ENCODE data around the gene RRP9. TPM values are rescaled to one million over a fixed set of nuclear protein-coding genes. Genes with fewer than 3 reads are reported as not detected.

The RRP9 gene
- total RNA-seq, 1 experiment from 2014 or later = 71.3 TPM

- Histone ChIP-seq H3K36me3 (ENCODE audit: control insufficient read depth in 1 of 2, insufficient read depth in 2 of 2, low read length in 2 of 2) (no peaks in the 10 kb centered on the region), H3K4me3 (replicated peaks in 1 of 2; ENCODE audit: low read depth in 1 of 2, low read length in 2 of 2) (no peak overlapping the region), H3K9ac (ENCODE audit: low read length) (no peak overlapping the region), H3K9me2 (ENCODE audit: insufficient read depth) (no peaks in the 10 kb centered on the region), H3K4me1 (ENCODE audit: control insufficient read depth in 1 of 2, insufficient read depth in 2 of 2, low read length in 2 of 2) (peaks cover 11 to 17% of the 10 kb centered on the region in 2 experiments), H2AFZ (ENCODE audit: low read depth, low read length, poor library complexity, severe bottlenecking) (no peak overlapping the region), H3K27me3 (ENCODE audit: insufficient read depth, low read length) (no peaks in the 10 kb centered on the region), H3K4me2 (ENCODE audit: low read length) (no peak overlapping the region), H4K20me1 (ENCODE audit: insufficient read depth) (no peaks in the 10 kb centered on the region), H3K27ac (ENCODE audit: low read depth, low read length) (no peak overlapping the region), H3K79me2 (ENCODE audit: insufficient read depth, low read length) (no peaks in the 10 kb centered on the region), H3K9me3 (ENCODE audit: control insufficient read depth in 1 of 2, insufficient read depth in 1 of 2, low read depth in 1 of 2, low read length in 2 of 2) (no peaks in the 10 kb centered on the region)
- no TSS peak for BruUV-seq (replicated peaks)
- POLR2A ChIA-PET = no interaction called here
- CTCF ChIA-PET = no interaction called here
- TF ChIP-seq POLR2A (IDR thresholded peaks at IDR 0.05; ENCODE audit: borderline replicate concordance, extremely low read depth, insufficient read depth, insufficient read length) = no peak
- intact Hi-C loops (cut with micrococcal nuclease) = no loop called here
- ATAC-seq (no peak), DNase-seq (ENCODE audit: low read depth, low spot score) (no peak)
- RAD21 ChIA-PET (ENCODE audit: low non-redundant PET in 1 of 2, low total read pairs in 2 of 2, uncharacterized antibody in 2 of 2, unreplicated experiment in 2 of 2) = no interaction called here
These were observed 5.1 kb upstream of the RRP9 start for GRCh38 chr3:51946796-51947195.

GRCh38 chr3:51945926-51946705, 4.4 kb upstream of the RRP9 start:
- RAD21 ChIA-PET (ENCODE audit: low non-redundant PET in 1 of 2, low total read pairs in 2 of 2, uncharacterized antibody in 2 of 2, unreplicated experiment in 2 of 2) = no interaction called here
- ATAC-seq (no peak), DNase-seq (ENCODE audit: low read depth, low spot score) (no peak)
- POLR2A ChIA-PET = no interaction called here
- intact Hi-C loops (cut with micrococcal nuclease) = no loop called here
- Histone ChIP-seq H3K4me3 (replicated peaks in 1 of 2; ENCODE audit: low read depth in 1 of 2, low read length in 2 of 2) (no peak overlapping the region), H3K9me3 (ENCODE audit: control insufficient read depth in 1 of 2, insufficient read depth in 1 of 2, low read depth in 1 of 2, low read length in 2 of 2) (no peaks in the 10 kb centered on the region), H3K27ac (ENCODE audit: low read depth, low read length) (no peak overlapping the region), H3K27me3 (ENCODE audit: insufficient read depth, low read length) (no peaks in the 10 kb centered on the region), H3K4me1 (ENCODE audit: control insufficient read depth in 1 of 2, insufficient read depth in 2 of 2, low read length in 2 of 2) (peaks cover 11 to 17% of the 10 kb centered on the region in 2 experiments), H3K9ac (ENCODE audit: low read length) (no peak overlapping the region), H3K79me2 (ENCODE audit: insufficient read depth, low read length) (peaks cover 6% of the 10 kb centered on the region), H2AFZ (ENCODE audit: low read depth, low read length, poor library complexity, severe bottlenecking) (no peak overlapping the region), H3K4me2 (ENCODE audit: low read length) (no peak overlapping the region), H3K36me3 (ENCODE audit: control insufficient read depth in 1 of 2, insufficient read depth in 2 of 2, low read length in 2 of 2) (no peaks in the 10 kb centered on the region; a peak in 1 of 4 replicates), H3K9me2 (ENCODE audit: insufficient read depth) (no peaks in the 10 kb centered on the region), H4K20me1 (ENCODE audit: insufficient read depth) (0 out of 2 replicates have a peak, but pooled peaks cover under 1% of the 10 kb centered on the region)
- no TSS peak for BruUV-seq (replicated peaks)
- CTCF ChIA-PET = no interaction called here
- TF ChIP-seq EZH2phosphoT487 (IDR thresholded peaks at IDR 0.05; ENCODE audit: borderline replicate concordance) = no peak
- no peak for TF ChIP-seq CBX3 (IDR thresholded peaks at IDR 0.05; ENCODE audit: low read depth)
- TF ChIP-seq ELF1 (IDR thresholded peaks at IDR 0.05; ENCODE audit: borderline replicate concordance, low read depth) = no peak
- no peak for TF ChIP-seq SRF (IDR thresholded peaks at IDR 0.05; ENCODE audit: low read depth)
